Amniotic stem cell (primary cell): ENCODE results near the gene HSPB9.

Experiments used
- DNase-seq: peaks from one replicate; lab custom pipeline; 2025; lab: John Stamatoyannopoulos, UW

Gene HSPB9

DNA sequence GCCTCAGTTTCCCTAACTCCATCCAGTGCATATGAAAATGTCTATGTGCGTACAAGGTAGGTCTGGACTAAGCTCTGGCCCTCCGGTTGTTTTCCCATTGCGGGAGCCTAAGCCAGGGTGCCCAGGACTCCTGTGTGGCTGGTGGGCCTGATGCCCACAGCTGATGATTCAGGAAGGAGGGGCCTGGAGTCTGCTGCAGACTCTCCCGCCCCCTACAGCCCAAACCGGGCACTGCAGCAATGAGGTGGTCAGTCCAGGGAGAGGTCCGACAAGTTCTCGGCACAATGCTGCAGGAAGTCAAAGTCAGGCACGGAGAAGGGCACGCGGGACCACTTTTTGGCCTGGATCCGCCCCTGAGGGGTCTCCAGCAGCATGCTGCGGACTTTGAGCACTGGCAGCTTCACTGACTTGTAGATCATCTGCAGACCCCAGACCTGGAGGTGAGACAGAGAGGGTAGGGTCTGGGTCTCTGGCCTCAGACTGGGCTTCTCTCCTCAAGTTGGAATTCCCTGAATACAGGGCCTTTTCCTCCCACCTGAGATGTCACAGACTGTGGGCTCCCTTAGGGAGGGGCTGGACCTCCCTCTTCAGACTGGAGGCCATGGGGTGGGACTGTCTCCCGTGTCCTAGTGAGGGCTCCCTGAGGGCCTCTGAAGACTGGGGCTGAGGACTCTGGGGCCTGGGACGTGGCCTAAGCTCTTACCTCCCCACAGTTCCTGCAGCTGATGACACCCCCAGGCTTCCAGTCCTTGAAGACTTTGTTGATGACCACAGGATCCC lies 20.9 kb upstream of the HSPB9 start:
- DNase-seq: peak; percentile 45

DNA sequence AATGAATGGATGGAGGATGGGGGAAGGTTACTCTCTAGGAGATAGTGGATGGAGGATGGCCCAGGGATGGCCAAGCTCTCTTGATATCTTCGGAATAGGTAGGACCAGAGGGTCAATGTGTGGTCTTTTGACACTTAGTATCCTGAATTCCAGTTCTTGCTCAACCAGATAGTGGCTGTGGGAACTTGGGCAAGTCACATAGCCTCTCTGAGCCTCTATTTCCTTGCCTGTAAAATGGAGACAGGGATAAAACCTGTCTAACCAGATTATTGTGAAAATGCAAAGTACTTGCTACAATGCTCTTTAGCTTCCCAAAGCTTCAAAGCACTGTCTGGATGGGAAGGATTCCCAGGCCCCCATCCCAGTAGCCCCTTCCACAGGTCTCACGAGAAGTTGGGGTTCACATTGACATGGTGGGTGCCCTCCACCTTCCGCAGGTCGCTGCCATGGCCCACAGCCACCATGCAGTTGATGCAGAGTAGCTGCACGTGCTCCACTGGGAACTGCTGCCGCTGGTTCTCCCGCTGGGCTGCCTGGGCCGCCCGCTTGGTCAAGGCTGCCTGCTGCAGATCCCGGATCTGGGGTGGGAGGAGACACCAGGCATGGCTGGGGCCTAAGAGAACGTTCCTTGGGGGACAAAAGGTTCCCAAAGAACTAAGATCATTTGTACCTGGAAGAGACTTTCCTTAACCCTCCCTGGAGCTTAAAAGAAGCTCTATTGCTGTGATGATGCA lies 19.2 kb upstream of the HSPB9 start:
- DNase-seq: no peak

DNA sequence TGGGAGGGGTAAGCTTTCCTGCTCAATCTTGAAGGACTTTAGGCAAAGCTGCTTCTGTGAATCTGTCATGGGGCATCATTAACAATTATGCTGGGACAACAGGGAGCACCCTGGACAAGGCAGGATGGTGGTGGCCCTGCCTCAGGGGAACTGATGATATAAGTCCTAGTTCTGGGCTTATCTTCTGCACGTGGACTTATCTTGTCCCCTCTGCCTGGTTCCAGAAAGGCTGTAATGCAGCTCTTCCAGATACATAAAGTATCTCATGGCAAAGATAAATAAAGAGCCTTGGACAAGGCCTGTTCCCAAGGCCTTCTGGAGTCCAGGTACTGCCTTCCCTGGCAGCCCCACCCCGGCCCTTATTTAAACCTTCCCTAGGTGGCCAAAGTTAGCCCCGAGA lies 18.3 kb upstream of the HSPB9 start:
- DNase-seq: no peak

DNA sequence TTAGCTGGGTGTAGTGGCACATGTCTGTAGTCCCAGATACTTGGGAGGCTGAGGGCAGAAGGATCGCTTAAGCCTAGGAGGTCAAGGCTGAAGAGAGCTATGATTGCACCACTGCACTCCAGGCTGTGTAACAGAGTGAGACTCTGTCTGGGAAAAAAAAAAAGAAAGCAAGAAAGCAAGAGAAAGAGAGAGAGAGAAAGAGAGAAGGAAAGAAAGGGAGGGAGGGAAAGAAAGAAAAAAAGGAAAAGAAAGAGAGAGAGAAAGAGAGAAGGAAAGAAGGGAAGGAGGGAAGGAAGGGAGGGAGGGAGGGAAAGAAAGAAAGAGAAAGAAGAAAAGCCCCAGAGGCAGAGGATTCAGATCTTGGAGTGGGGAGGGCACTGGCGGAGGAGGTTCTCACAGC lies 16.6 kb upstream of the HSPB9 start:
- DNase-seq: no peak

DNA sequence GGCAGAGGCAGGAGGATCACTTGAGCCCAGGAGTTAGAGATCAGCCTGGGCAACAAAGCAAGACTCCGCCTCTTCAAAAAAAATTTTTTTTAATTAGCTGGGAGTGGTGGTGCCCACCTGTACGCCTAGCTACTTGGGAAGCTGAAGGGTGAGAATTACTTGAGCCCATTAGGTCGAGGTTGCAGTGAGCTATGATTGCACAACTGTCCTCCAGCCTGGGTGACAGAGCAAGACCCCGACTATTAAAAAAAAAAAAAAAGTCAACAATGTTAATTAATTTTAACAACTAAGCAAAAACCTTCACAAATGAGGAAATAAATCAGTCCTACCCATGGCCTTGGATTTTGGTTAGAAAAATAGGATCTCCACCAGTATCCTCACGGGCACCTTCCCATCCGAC lies 15.5 kb upstream of the HSPB9 start:
- no peak for DNase-seq

DNA sequence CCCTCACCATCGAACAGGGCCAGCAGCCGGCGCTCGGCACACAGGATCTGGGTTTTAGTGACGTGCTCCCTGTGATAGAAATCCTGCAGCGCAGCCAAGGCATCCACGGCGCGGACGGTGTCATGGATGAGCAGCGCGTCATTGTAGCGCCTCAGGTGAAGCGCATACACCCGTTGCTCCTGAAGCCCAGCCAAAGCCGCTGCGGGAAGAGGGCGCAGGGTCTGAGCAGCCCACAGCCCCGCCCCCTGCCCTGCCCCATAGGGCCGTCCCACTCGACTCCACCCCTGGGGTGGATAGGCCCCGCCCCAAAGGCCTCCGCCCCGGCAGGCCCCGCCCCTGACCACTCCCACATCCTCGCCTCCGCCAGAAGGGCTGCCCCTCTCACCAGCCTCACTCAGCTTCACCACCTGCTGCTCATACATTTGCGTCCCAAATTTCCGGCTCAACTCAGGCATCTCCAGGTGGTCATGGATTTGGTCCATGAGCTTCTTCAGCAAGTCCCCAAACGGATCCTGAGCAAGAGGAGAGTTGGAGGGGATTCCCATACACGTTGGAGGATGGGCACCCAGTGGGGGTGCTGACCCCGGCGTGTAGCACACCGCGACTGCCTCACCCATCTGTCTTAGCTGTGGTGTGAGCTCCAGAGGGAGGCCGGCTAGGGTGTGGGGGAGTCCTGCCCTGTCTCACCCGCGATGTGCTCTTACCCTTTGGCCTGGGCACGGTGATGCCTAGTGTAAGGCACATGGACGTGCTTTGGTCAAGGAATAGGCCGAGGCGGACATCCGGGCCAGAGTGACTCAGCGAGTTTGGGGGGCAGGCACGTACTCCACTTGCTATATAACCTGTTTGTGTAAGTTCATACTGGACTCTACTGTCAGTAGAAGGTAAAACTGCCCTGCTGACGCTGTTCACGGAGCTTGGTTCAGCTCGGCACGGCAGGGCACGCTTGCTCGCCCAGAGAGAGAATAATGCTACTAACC lies 14.7 kb upstream of the HSPB9 start:
- no peak for DNase-seq

DNA sequence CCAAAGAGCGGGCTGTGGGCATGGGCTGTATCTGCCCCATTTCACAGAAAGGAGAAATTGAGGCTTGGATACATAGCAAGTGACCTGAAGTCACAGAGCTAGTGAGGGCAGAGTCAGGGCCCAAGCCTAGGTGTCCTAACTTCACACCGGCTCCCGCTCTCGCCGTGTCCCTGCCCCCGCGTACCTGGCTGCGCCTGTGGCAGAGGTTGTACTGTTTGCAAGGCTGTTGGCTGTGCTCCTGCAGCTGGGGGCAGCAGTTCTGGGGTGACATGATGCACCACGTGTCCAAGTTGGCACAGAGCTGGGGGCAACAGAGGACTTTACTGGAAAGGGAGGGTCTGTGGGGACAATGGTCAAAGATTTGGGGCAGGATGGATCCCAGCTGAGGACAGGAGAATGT lies 13.5 kb upstream of the HSPB9 start:
- no peak for DNase-seq

DNA sequence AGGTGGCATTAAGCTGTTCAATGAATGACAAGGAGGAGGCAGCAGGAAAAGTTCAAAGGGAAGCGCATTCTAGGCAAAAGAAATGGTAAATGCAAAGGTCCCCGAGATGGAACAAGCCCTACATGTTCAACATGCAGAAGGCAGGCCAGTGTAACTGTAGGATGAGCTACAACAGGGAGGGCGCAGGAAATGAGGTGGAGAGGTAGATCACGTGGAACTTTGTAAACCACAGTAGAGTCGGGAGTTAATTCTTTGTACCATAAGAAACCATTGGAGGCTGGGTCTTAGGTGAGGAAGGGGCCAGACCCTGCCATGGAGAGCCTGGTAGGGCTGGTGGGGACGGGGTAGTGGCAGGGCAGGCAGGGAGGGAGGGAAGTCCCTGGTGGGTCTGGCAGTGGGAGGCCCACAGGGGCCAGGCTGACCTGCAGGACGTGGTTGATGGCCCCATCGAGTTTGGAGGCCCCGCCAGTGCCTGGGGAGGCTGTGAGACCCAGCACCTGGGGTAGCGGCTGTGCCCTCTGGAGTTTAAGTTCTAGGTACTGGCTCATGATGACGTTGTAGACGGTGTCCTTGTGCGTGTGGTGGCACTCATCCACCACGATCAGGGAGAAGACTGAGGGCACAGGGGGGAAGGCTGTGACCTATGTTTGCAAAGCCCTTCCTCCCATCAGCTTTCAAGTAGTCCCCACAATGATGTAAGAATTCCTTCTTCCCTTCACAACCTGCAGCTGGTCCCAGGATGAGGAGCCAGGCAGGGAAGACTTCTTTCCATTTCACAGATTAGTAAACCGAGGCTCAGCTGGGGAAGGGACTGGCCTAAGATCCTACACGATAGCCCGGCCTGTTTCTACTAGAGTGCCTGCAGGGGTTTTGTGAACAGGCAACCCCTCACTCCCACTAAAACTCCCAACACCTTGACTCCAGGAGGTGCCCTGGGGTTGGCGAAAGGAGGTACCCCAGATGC lies 12.0 kb upstream of the HSPB9 start:
- DNase-seq: no peak

DNA sequence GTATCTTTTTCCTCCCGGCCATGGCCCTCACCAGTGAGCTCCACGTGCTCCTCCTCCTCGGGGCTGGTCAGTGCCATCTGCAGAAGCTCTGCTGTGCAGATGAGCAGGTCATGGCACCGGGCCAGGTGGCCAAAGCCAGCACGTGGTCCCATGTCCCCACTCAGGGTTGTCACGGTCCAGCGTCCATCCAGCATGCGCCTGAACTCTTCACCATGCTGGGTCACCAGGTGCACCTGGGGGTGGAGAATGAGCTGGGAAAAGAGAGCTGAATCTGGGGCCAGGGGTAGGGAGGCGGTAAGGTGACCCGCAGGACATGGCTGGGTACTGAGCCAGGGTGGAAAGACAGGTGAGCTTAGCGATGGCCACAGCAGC lies 11.4 kb upstream of the HSPB9 start:
- no peak for DNase-seq

DNA sequence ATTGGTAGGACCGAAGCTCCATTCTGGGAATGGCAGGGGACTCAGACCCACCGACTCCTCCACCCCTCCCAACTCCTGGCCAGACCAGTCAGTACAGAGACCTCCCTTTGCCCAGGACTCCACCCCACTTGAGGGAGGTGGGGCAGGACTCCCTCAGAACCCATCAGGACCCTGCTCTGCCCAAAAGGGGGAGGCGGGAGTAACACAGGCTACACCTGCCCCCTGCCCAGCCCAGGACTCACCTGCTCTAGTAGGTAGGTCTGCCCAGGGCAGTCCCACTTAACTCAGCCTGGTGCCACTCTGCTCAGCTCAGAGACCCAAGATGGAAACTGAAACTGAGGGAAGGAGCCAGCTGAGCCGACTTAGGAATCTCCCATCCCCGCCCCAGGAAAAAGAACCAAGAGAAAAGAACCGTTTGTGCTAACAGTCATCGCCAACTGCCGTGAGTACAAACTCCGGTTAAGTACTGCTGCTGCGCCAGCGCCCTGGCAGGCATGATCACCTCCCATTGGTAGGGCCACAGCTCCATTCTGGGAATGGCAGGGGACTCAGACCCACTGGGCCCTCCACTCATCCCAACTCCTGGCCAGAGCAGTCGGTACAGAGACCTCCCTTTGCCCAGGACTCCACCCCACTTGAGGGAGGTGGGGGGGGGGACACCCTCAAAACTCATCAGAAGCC lies 10.6 kb upstream of the HSPB9 start:
- no peak for DNase-seq

DNA sequence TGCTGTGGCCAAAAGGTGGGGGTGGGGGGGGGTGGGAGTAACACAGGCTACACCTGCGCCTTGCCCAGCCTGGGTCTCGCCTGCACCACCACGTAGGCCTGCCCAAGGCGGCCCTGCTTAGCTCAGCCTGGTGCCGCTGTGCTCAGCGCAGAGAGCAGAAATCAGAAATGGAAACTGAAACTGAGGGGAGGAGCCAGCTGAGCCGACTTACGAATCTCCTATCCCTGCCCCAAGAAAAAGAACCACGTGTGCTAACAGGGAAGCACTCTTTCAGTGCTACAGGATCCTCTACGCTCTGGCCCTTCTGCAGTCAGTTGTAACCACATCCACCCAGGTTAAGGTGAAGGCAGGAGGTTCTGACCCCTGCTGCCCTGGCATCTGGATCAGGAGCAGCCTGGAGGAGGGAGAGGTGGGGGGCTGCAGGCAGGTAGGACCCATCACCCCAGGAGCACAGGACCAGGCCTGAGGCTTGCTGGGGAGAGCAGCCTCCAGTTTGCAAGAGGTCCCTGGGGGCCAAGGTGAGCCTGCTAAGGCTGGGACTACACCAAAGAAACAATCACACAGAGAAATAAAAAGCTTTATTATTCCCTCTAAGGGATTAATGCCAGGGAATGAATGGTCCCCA lies 9.9 kb upstream of the HSPB9 start, which contains the start of gene DHX58:
Gene DHX58, minus strand, starts transcription at position 163 of the 625 bp plus-strand sequence. CDS start 822 bp downstream, outside the sequence.
- DNase-seq: peak; percentile 73

DNA sequence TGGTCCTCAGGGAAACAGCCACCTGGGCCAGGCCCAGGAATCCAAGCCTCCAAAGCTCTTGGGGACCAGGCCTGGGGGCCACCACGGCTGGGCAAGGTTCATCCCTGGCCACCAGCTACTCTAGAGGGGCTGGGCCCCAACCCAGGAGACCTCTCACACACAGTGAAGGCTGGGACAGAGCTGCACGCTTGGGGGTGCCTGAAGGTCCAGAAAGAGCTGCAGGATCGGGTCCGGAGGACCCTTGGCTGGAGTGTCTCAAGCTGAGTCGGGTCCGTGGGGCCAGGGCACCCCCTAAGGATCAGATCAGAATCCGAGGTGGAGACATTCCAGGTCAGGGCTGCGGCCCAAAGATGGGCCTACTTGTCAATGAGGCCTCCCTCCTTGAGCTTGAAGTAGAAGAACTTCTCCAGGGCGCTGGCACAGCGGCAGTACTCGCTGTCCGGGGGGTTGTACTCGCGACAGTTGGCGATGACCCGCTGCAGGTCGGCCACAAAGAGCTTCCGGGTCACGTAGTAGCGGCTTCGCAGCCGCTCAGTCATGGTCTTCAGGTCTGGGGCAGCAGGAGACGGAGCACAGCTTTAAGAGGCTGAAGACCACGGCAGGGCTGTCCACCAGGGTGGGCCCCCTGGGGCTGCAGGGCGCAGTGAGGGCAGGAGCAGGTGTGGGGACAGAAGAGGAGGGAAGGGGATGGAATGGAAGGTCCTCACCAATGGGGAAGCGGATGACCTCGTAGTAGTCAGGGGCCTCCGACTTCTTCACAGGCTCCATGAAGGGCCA lies 9.1 kb upstream of the HSPB9 start:
- no peak for DNase-seq

DNA sequence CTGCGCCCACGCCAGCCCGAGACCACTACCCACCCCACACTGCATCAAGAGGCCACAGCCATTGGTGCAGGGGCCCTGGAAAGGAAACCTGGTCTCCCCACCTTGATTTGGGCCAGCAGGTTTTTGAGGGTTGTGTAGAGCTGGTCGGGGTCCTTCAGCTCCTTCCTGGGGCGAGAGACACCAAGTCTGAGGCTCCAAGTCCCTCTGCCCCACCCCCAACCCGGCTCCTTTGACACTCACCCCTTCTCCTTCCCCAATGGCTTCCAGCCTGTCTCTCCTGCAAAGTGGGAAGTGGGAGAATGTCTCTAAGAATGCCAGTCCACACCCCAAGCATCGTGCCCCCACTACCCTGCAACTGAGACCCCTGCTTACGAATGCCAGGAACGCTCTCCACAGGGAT lies 8.5 kb upstream of the HSPB9 start:
- no peak for DNase-seq

DNA sequence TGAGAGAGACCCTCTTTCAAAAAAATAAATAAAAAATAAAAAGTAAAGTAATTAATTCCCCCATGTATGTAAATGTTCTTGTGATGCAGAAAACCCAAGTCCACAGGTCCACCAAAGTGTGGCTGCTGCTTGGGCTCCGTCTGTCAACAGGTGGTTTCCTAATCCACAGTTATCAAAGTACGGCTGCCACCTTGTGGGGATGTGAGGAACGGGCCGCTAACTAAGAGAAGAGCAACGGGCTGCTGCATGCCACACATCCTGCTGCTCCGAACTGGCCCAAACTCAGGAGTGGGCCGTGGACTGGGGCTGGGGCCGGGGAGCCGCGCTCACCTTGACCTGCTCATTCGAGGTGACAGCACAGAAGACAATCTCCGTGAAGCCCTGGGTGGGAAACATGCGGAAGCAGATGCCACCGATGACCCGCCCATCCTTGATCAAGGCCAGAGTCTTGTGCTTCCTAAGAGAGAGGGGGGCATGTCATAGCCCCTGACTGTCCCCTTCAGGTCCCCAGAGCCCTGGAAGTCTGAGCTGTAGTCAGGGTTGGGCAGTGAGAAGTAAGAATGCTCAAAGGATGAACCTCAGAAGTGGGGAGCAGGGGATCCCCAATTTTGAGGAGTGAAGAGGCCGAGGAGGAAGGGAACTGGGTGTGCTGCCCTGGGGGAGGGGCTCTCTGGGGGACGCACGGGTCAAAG lies 5.8 kb upstream of the HSPB9 start:
- DNase-seq: peak; percentile 72

DNA sequence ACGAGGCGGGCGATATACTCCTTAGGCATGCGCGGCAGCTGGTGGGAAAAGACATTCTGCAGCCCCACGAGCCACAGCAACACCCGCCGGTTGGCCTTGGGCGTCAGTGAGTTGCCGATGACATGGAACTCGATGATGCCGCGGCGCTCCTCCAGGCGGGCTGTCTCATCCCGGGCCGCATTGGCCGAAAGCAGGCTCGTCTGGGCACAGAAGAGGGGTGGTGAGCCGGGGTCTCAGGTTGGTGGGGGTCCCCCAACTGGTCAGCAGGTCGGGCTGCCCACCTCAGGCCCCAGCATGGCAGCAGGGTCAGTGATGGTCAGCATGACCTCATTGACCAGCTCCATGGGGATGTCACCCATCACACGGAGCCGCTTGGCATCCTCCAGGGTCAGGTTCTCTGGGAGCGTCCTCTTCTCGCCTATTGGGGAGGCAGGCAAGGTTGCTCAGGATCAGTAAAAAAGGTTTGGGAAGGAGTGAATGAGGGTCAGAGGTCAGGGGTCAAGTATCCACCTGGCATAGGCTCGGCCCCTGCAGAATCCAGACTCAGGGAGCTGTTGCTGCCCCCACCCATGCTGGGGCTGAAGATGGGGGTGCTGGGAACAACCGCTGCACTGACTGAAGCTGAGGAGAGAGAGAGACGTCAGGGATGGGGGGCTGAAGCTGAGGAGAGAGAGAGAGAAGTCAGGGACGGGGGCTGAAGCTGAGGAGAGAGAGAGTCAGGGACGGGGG lies 5.0 kb upstream of the HSPB9 start:
- DNase-seq: no peak

DNA sequence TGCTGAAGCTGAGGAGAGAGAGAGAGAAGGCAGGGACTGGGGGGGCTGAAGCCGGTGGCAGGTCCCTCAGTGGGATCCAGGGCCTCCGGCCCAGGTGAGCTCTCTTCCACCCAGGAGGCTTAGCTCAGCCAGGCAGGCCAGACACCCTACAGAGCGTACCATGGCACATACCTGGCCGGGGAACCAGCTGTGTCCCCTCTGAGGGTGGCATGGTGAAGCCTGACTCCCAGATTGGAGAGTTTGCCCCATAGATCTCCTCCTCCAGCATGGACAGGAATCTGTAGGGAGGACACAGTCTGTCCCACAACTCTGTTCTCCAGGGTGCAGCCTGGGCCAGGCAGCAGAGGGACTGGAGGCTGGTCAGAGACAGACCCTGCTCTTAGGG lies 4.5 kb upstream of the HSPB9 start:
- no peak for DNase-seq

DNA sequence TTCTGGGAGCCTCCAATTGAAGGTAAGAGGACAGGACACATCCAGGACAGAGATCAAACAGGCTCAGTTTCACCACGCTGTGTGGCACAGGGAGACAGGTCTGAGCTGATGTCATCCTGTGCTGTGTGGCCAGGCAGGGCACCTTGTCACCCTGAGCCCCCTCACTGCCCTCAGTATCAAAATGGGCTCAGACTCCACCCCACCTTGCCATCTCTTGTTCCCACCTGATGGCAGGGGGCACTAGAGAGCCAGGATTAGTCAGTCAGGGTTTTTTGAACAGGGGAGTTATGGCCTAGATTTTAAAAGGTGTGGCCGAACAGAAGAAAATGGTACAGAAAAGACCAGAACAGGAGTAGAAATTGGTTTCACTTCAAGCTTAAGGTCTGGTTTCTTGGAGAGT lies 4.1 kb upstream of the HSPB9 start:
- no peak for DNase-seq

DNA sequence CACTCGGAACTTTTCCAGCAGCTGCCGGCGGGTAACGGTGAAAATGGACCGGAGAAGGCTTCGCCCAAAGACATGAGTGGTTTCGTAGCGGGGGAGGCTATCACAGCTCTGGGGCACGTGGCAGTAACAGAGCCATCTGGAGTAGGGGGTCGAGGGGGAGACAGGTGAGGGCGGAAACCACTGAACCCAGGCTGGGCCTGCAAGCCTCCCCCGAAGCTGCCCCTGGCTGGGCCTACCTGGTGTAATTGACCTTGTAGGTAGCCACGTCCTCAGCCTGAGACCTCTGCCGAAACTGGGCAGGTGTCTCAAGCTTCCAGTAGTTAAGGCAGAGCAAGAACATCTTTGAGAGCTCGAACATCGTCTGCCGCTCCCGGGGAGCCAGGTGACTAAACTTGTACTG lies 3.3 kb upstream of the HSPB9 start:
- no peak for DNase-seq
